HCT116 (cell line): ENCODE data around the gene U2AF1L4. TPM values are rescaled to one million over a fixed set of nuclear protein-coding genes. Genes with fewer than 3 reads are reported as not detected.

Source experiments
- ATAC-seq: fragments of 200-7000 bp; cut with Tn5 transposase; 2 replicates; pipeline ENCODE4 v1.9.1; 2020; ENCODE audit warnings: mild to moderate bottlenecking, moderate library complexity
- BruUV-seq: library from RNA; stranded (reverse); fragments of 400-500 nt; replicated peaks from 2 replicates; lab custom pipeline; 2021; lab: Mats Ljungman, UMichigan
- CTCF ChIA-PET: fragments of 300-600 bp; sonication (Branson Sonifier 250); formaldehyde crosslinking; loops from one replicate; lab custom pipeline; 2021; ENCODE audit warnings: antibody characterized with exemption; lab: Charles Lee
- POLR2A ChIA-PET: fragments of 300-600, 350-600 bp; sonication (Branson Sonifier 250); formaldehyde crosslinking; loops from one replicate; lab custom pipeline; 2021; ENCODE audit warnings: antibody characterized with exemption; lab: Charles Lee
- RAD21 ChIA-PET, 2 experiments: fragments of 300-600 bp; sonication (Branson Sonifier 250); formaldehyde crosslinking; loops; one replicate each; lab custom pipeline; 2023; ENCODE audit warnings: low total read pairs in 2 of 2; ENCODE audit not compliant: uncharacterized antibody in 2 of 2, unreplicated experiment in 2 of 2, low non-redundant PET in 1 of 2; lab: Charles Lee
- DNase-seq: peaks from one replicate; pipeline ENCODE4 v3.0.0-alpha.2; 2010; ENCODE audit warnings: low read depth, low spot score
- H2AFZ ChIP-seq: fragments of 200-600 bp; shearing (Covaris generic), sonication (generic); 2 replicates; pipeline ENCODE4 v1.6.1; 2017; ENCODE audit warnings: low read depth, mixed run types, mixed read lengths, antibody characterized with exemption, low read length; ENCODE audit not compliant: poor library complexity, severe bottlenecking
- H3K27ac ChIP-seq: 2 replicates; pipeline ENCODE4 v1.5.1; 2012; ENCODE audit warnings: low read depth, low read length
- H3K27me3 ChIP-seq: fragments of 200-600 bp; sonication (generic); 2 replicates; pipeline ENCODE4 v1.6.1; 2016; ENCODE audit warnings: mixed run types, low read length, mixed read lengths; ENCODE audit not compliant: insufficient read depth
- H3K36me3 ChIP-seq, 2 experiments: fragments of 200-500 bp in 1 of 2; fragments of 200-600 bp in 1 of 2; sonication (Bioruptor generic) in 1 of 2; sonication (generic) in 1 of 2; 2 replicates each; pipeline versions ENCODE4 v1.5.1 to v1.6.1; 2014 to 2016; ENCODE audit warnings: low read length in 2 of 2, inconsistent platforms in 1 of 2, mixed read lengths in 1 of 2, mixed run types in 1 of 2; ENCODE audit not compliant: insufficient read depth in 2 of 2, control insufficient read depth in 1 of 2
- H3K4me1 ChIP-seq, 2 experiments: fragments of 200-600 bp in 1 of 2; sonication (generic) in 1 of 2; 2 replicates each; pipeline versions ENCODE4 v1.5.1 to v1.6.1; 2012 to 2017; ENCODE audit warnings: low read length in 2 of 2, inconsistent platforms in 1 of 2, mild to moderate bottlenecking in 1 of 2, mixed read lengths in 1 of 2, mixed run types in 1 of 2, moderate library complexity in 1 of 2; ENCODE audit not compliant: insufficient read depth in 2 of 2, control insufficient read depth in 1 of 2
- H3K4me2 ChIP-seq: fragments of 200-600 bp; sonication (generic); 2 replicates; pipeline ENCODE4 v1.6.1; 2017; ENCODE audit warnings: mixed run types, low read length, mixed read lengths
- H3K4me3 ChIP-seq, 2 experiments: fragments of 200-600 bp in 1 of 2; sonication (generic) in 1 of 2; replicated peaks in 1 of 2; 2 replicates each; pipeline ENCODE4 v1.5.1; 2011 to 2016; ENCODE audit warnings: low read length in 2 of 2, control low read depth in 1 of 2, low read depth in 1 of 2, mild to moderate bottlenecking in 1 of 2, mixed read lengths in 1 of 2, mixed run types in 1 of 2
- H3K79me2 ChIP-seq: fragments of 200-600 bp; sonication (generic); 2 replicates; pipeline ENCODE4 v1.6.1; 2017; ENCODE audit warnings: mild to moderate bottlenecking, mixed run types, low read length, moderate library complexity, mixed read lengths; ENCODE audit not compliant: insufficient read depth
- H3K9ac ChIP-seq: fragments of 200-600 bp; sonication (generic); 2 replicates; pipeline ENCODE4 v1.6.1; 2016; ENCODE audit warnings: low read length, mixed read lengths
- H3K9me2 ChIP-seq: fragments of 200-600 bp; sonication (generic), shearing (Covaris generic); 2 replicates; pipeline ENCODE4 v1.6.1; 2017; ENCODE audit warnings: mixed run types, mild to moderate bottlenecking, moderate library complexity; ENCODE audit not compliant: insufficient read depth
- H3K9me3 ChIP-seq, 2 experiments: fragments of 200-500 bp in 1 of 2; fragments of 200-600 bp in 1 of 2; sonication (Bioruptor generic) in 1 of 2; sonication (generic) in 1 of 2; 2 replicates each; pipeline ENCODE4 v1.6.1; 2014 to 2017; ENCODE audit warnings: low read length in 2 of 2, mixed read lengths in 2 of 2, inconsistent platforms in 1 of 2, low read depth in 1 of 2, mild to moderate bottlenecking in 1 of 2, mixed run types in 1 of 2, moderate library complexity in 1 of 2; ENCODE audit not compliant: control insufficient read depth in 1 of 2, insufficient read depth in 1 of 2
- H4K20me1 ChIP-seq: fragments of 200-600 bp; sonication (generic), shearing (Covaris generic); 2 replicates; pipeline ENCODE4 v1.6.1; 2017; ENCODE audit warnings: mixed run types, mild to moderate bottlenecking, moderate library complexity; ENCODE audit not compliant: insufficient read depth
- ATF3 ChIP-seq: IDR thresholded peaks from 2 replicates; pipeline ENCODE4 v1.6.1; 2012
- CEBPB ChIP-seq: IDR thresholded peaks from 2 replicates; pipeline ENCODE4 v1.6.1; 2012; ENCODE audit warnings: low read depth
- EZH2phosphoT487 ChIP-seq: fragments of 200-600 bp; IDR thresholded peaks from 2 replicates; pipeline ENCODE4 v1.6.1; 2018; ENCODE audit warnings: antibody characterized with exemption, borderline replicate concordance
- SRF ChIP-seq: IDR thresholded peaks from 2 replicates; pipeline ENCODE4 v1.6.1; 2012; ENCODE audit warnings: low read depth
- TCF7L2 ChIP-seq: IDR thresholded peaks from 2 replicates; pipeline ENCODE4 v1.7.0; 2011; ENCODE audit warnings: borderline replicate concordance, inconsistent platforms; ENCODE audit not compliant: insufficient read depth, insufficient read length; ENCODE audit errors: extremely low read depth
- YY1 ChIP-seq: IDR thresholded peaks from 2 replicates; pipeline ENCODE4 v1.6.1; 2011; ENCODE audit warnings: low read length, low read depth, moderate library complexity, mild to moderate bottlenecking; ENCODE audit not compliant: insufficient replicate concordance; ENCODE audit errors: extremely low read depth
- intact Hi-C: fragments of 100-400 bp; cut with micrococcal nuclease; formaldehyde crosslinking; loops from 2 replicates; pipeline ENCODE4 v1.10.0; 2022
- total RNA-seq: library from RNA; stranded (reverse); gene quantifications from one replicate; pipeline ENCODE4 v1.2.1, GENCODE V29; 2021; ENCODE audit not compliant: unreplicated experiment
- TF ChIP-seq, protein P1 (sequence below), 3 experiments: fragments of 200-600 bp in 1 of 3; sonication (generic) in 1 of 3; IDR thresholded peaks in 2 of 3; conservative IDR thresholded peaks in 1 of 3; 2 replicates each; pipeline ENCODE4 v1.5.1; 2012 to 2017; ENCODE audit warnings: low read depth in 2 of 3, low read length in 2 of 3, antibody characterized with exemption in 1 of 3, borderline replicate concordance in 1 of 3, control low read depth in 1 of 3, mild to moderate bottlenecking in 1 of 3, mixed read lengths in 1 of 3, mixed run types in 1 of 3, moderate library complexity in 1 of 3; ENCODE audit not compliant: insufficient read depth in 1 of 3

U2AF1L4 gene
- total RNA-seq, 1 experiment from 2014 or later = 15.6 TPM

DNA sequence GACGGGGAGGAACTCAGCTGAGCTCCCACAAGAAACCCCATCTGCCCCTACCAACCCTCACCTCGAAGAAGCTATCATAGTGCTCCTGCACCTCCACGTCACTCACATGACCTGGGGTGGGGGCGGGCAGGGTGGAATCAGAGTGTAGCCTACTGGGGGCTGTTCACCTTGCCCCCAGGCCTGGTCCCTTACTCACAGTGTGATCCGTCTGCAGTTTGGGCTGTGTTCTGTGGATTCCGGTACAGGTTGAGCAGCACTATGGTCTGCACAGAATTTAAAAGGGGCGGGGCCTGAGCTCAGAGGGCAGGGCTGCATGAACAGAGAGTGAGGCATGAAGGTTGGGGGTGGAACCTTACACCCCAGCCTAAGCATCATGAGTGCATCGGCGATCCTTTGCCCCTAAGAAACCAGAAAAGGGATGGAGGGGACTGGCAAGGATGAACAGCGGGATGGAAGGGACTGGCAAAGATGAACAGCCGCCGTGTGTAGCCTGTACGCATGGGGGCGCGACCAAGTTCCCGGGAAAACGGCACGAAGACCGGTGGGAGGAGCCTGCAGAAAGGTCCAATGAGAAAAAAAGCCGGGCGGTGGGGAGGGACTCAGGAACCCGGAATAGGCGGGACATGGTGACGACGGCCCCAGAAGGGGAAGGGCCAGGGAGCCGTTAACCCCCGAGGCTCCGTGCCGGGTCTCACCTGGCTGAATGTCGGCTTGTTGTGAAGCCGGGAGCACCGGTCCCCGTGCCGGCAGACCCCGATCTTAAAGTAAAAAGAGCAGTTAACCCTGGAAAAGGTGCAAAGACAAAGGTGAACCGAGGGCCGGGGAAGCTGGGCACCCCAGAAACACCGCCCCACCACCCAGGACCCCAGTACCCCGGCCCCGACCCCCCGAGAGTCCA is 539 bp downstream of the U2AF1L4 start (continued):
- TF ChIP-seq ATF3 = no peak
- TF ChIP-seq, protein P1, sequence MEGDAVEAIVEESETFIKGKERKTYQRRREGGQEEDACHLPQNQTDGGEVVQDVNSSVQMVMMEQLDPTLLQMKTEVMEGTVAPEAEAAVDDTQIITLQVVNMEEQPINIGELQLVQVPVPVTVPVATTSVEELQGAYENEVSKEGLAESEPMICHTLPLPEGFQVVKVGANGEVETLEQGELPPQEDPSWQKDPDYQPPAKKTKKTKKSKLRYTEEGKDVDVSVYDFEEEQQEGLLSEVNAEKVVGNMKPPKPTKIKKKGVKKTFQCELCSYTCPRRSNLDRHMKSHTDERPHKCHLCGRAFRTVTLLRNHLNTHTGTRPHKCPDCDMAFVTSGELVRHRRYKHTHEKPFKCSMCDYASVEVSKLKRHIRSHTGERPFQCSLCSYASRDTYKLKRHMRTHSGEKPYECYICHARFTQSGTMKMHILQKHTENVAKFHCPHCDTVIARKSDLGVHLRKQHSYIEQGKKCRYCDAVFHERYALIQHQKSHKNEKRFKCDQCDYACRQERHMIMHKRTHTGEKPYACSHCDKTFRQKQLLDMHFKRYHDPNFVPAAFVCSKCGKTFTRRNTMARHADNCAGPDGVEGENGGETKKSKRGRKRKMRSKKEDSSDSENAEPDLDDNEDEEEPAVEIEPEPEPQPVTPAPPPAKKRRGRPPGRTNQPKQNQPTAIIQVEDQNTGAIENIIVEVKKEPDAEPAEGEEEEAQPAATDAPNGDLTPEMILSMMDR (IDR thresholded peaks at IDR 0.05 in 2 of 3, conservative IDR thresholded peaks at IDR 0.05 in 1 of 3; ENCODE audit: borderline replicate concordance in 1 of 3, insufficient read depth in 1 of 3, low read depth in 2 of 3, low read length in 2 of 3) = peak in 2 of 3 experiments; percentile 29 to 38; a peak in 1 of 6 replicates

GRCh38 chr19:35743640-35744429 is 1.4 kb downstream of the U2AF1L4 start:
- H3K4me2 ChIP-seq = peak overlapping the region; percentile 99
- no peak overlapping the region for H3K9ac ChIP-seq
- BruUV-seq = no TSS peak
- ATAC-seq = no peak
- H3K4me1 ChIP-seq = peaks cover 29 to 42% of the 10 kb centered on the region in 2 experiments
- H3K4me3 ChIP-seq = peak overlapping the region; percentile 93 to 99
- peak overlapping the region; percentile 78 for H3K27ac ChIP-seq
- TF ChIP-seq EZH2phosphoT487 (no peak), YY1 (no peak), SRF (no peak), CEBPB (no peak), TCF7L2 (no peak)
- TF ChIP-seq, protein P1 (IDR thresholded peaks at IDR 0.05 in 2 of 3, conservative IDR thresholded peaks at IDR 0.05 in 1 of 3; ENCODE audit: borderline replicate concordance in 1 of 3, insufficient read depth in 1 of 3, low read depth in 2 of 3, low read length in 2 of 3) = no peak
- intact Hi-C loops = loop anchor here (1.0 kb wide), 1 partner anchor 187 kb away; no protein-coding TSS in a partner anchor
- H3K79me2 ChIP-seq = peaks cover 15% of the 10 kb centered on the region
- no peaks in the 10 kb centered on the region for H3K9me2 ChIP-seq
- H3K9me3 ChIP-seq = no peaks in the 10 kb centered on the region
- H4K20me1 ChIP-seq = no peaks in the 10 kb centered on the region
- H3K36me3 ChIP-seq = no peaks in the 10 kb centered on the region; a peak in 2 of 4 replicates
- no peak overlapping the region for H2AFZ ChIP-seq
- no peaks in the 10 kb centered on the region for H3K27me3 ChIP-seq
- ChIA-PET POLR2A (interaction anchor here (1.3 to 1.7 kb wide), 2 partner anchors 14 to 17 kb away, joined by 3 to 4 read pairs; no protein-coding TSS in a partner anchor), RAD21 (interaction anchor here in 1 of 2 experiments (1.7 kb wide), 1 partner anchor 76 kb away, joined by 6 read pairs; no protein-coding TSS in a partner anchor), CTCF (interaction anchor here (2.2 kb wide), 1 partner anchor 76 kb away, joined by 6 read pairs; no protein-coding TSS in a partner anchor)
- DNase-seq = no peak
